KMS-11 (cell line): Measurements from ENCODE around the gene TCF7L1.

Source experiments
- H2AFZ ChIP-seq: fragments of 200-600 bp; sonication (generic); 2 replicates; pipeline ENCODE4 v1.6.1; 2016; ENCODE audit warnings: antibody characterized with exemption, mixed run types, low read depth
- H3K27ac ChIP-seq: fragments of 200-600 bp; sonication (generic); 2 replicates; pipeline ENCODE4 v1.6.1; 2016; ENCODE audit warnings: mild to moderate bottlenecking, mixed run types
- H3K27me3 ChIP-seq: fragments of 200-600 bp; sonication (generic); 2 replicates; pipeline ENCODE4 v1.6.1; 2017; ENCODE audit warnings: mild to moderate bottlenecking, low read depth, mixed run types, moderate library complexity; ENCODE audit not compliant: insufficient read depth
- H3K36me3 ChIP-seq: fragments of 200-600 bp; sonication (generic); 2 replicates; pipeline ENCODE4 v1.6.1; 2017; ENCODE audit warnings: mild to moderate bottlenecking, mixed run types; ENCODE audit not compliant: insufficient read depth
- H3K4me1 ChIP-seq: fragments of 200-600 bp; sonication (generic); 2 replicates; pipeline ENCODE4 v1.6.1; 2016; ENCODE audit warnings: mild to moderate bottlenecking, low read depth, mixed run types; ENCODE audit not compliant: poor library complexity, severe bottlenecking
- H3K4me2 ChIP-seq: fragments of 200-600 bp; sonication (generic); 2 replicates; pipeline ENCODE4 v1.7.0; 2016; ENCODE audit warnings: mild to moderate bottlenecking, mixed run types
- H3K4me3 ChIP-seq: fragments of 200-600 bp; sonication (generic); IDR thresholded peaks from 2 replicates; pipeline ENCODE4 v1.6.1; 2017; ENCODE audit warnings: low read depth, low read length, mixed read lengths; ENCODE audit not compliant: insufficient read depth
- H3K79me2 ChIP-seq: fragments of 200-600 bp; sonication (generic); 2 replicates; pipeline ENCODE4 v1.6.1; 2016; ENCODE audit warnings: low read depth, mixed run types; ENCODE audit not compliant: insufficient read depth
- H3K9ac ChIP-seq: fragments of 200-600 bp; sonication (generic); 2 replicates; pipeline ENCODE4 v1.6.1; 2016; ENCODE audit warnings: mild to moderate bottlenecking, mixed run types
- H4K20me1 ChIP-seq: fragments of 200-600 bp; sonication (generic); 2 replicates; pipeline ENCODE4 v1.6.1; 2016; ENCODE audit warnings: mild to moderate bottlenecking, mixed run types; ENCODE audit not compliant: insufficient read depth
- TF ChIP-seq, protein P1 (sequence below): fragments of 200-600 bp; sonication (generic); conservative IDR thresholded peaks from 2 replicates; pipeline ENCODE4 v1.6.1; 2017; ENCODE audit warnings: low read depth, mild to moderate bottlenecking, antibody characterized with exemption, low read length, moderate library complexity, mixed read lengths

TCF7L1 gene

DNA sequence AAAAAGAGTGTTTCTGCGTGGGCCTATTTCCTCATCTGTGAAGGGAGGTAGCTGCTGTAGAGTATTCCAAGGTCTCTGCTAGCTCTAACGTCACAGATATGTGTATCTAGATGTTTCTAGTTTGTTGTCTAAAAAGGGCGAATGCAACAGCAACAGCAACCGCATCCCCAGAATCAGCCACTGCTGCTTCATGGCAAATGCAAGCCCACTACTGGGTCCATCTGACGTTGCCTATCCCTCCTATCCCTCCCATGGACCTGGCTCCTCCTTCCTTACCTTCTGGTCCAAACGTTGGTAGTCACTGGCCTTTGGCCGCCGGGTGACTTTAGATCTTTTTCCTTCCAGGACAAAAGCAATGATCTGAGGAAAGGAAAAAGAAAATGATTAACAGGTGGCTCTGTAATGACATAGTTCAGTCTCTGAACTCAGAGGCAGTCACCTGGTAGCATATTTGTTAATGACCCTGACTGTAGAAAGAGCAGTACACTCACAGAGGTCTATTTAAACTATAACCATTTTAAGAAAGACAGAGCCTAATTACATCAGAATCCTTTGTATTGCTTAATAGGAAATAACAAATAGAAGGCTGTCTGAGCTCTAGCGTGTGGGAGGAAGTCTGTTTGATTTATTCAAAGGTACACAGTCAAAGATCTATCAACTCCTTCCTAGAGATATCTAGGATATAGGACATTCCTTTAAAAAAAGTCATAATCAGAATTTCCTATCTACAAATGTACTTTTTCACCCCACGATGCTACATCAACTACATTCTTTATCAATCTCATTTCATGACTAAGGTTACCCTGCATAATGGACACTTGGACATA is 191.7 kb downstream of the TCF7L1 start:
- Histone ChIP-seq H3K4me1 (peaks cover 37% of the 10 kb centered on the region), H3K27ac (no peak overlapping the region), H3K27me3 (no peaks in the 10 kb centered on the region), H2AFZ (no peak overlapping the region), H3K79me2 (peaks cover 48% of the 10 kb centered on the region), H3K9ac (no peak overlapping the region), H3K4me3 (no peak overlapping the region), H3K36me3 (no peaks in the 10 kb centered on the region; the same call in 1 of the 2 replicates), H4K20me1 (0 out of 2 replicates have a peak, but pooled peaks cover 8% of the 10 kb centered on the region), H3K4me2 (peak overlapping the region; percentile 83)
- TF ChIP-seq, protein P1, sequence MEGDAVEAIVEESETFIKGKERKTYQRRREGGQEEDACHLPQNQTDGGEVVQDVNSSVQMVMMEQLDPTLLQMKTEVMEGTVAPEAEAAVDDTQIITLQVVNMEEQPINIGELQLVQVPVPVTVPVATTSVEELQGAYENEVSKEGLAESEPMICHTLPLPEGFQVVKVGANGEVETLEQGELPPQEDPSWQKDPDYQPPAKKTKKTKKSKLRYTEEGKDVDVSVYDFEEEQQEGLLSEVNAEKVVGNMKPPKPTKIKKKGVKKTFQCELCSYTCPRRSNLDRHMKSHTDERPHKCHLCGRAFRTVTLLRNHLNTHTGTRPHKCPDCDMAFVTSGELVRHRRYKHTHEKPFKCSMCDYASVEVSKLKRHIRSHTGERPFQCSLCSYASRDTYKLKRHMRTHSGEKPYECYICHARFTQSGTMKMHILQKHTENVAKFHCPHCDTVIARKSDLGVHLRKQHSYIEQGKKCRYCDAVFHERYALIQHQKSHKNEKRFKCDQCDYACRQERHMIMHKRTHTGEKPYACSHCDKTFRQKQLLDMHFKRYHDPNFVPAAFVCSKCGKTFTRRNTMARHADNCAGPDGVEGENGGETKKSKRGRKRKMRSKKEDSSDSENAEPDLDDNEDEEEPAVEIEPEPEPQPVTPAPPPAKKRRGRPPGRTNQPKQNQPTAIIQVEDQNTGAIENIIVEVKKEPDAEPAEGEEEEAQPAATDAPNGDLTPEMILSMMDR: no peak

DNA sequence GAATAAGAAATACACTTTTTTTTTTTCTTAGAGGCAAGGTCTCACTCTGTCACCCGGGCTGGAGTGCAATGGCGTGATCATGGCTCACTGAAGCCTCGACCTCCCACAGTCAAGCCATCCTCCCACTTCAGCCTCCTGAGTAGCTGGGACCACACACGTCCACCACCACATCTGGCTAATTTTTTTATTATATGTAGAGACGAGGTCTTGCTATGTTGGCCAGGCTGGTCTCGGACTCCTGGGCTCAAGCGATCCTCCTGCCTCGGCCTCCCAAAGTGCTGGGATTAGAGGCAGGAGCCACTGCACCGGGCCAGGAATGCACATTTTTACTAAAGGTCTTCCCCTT is 192.2 kb downstream of the TCF7L1 start:
- no peaks in the 10 kb centered on the region; the same call in 1 of the 2 replicates for H3K36me3 ChIP-seq
- TF ChIP-seq, protein P1: no peak
- H3K4me1 ChIP-seq: peaks cover 42% of the 10 kb centered on the region
- H3K4me3 ChIP-seq: no peak overlapping the region
- 0 out of 2 replicates have a peak, but pooled peaks cover 8% of the 10 kb centered on the region for H4K20me1 ChIP-seq
- peak overlapping the region; percentile 83 for H3K4me2 ChIP-seq
- H2AFZ ChIP-seq: no peak overlapping the region
- H3K9ac ChIP-seq: no peak overlapping the region
- no peaks in the 10 kb centered on the region for H3K27me3 ChIP-seq
- no peak overlapping the region for H3K27ac ChIP-seq
- peaks cover 48% of the 10 kb centered on the region for H3K79me2 ChIP-seq

DNA sequence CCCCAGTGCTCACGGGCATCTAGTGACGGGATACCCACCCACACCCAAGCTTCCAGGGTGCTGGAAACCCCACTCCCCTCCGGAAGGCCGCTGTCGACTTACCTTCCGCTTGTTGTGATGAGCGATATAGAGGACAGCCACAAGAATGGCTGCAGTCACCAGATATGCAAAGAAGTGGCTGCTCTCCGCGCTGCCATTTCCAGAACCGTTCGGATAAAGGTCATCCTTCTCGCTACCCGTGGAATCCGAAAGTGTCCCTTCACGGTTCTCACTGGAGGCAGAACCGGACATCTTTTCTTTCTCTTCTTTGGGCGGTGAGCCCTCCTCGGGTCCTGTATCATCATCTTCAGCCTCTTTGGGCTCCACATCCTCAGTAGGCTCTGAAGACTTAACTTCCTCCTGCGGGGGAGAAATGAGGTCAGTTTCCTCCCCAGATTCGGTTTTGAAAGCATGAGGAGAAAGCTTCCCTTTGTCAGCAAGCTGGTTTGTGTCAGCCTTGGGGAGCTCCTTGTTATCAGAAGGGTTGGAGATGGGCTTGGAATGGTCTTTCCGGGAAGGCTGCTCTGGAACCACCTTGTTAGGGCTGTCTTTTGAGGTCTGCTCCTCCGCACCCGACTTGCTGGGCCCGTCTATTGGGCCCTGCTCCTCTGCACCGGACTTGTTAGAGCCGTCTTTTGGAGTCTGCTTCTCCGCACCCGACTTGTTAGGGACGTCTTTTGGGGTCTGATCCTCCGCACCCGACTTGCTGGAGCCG is 193.4 kb downstream of the TCF7L1 start:
- Histone ChIP-seq H3K9ac (peak overlapping the region; percentile 93; the same call in 1 of the 2 replicates), H2AFZ (no peak overlapping the region), H3K27me3 (no peaks in the 10 kb centered on the region), H3K4me3 (peak overlapping the region; percentile 55), H3K36me3 (no peaks in the 10 kb centered on the region; the same call in 1 of the 2 replicates), H3K79me2 (peaks cover 48% of the 10 kb centered on the region), H3K4me1 (peaks cover 46% of the 10 kb centered on the region), H3K4me2 (peak overlapping the region; percentile 83), H4K20me1 (0 out of 2 replicates have a peak, but pooled peaks cover 8% of the 10 kb centered on the region), H3K27ac (peak overlapping the region; percentile 36)
- TF ChIP-seq, protein P1: no peak

DNA sequence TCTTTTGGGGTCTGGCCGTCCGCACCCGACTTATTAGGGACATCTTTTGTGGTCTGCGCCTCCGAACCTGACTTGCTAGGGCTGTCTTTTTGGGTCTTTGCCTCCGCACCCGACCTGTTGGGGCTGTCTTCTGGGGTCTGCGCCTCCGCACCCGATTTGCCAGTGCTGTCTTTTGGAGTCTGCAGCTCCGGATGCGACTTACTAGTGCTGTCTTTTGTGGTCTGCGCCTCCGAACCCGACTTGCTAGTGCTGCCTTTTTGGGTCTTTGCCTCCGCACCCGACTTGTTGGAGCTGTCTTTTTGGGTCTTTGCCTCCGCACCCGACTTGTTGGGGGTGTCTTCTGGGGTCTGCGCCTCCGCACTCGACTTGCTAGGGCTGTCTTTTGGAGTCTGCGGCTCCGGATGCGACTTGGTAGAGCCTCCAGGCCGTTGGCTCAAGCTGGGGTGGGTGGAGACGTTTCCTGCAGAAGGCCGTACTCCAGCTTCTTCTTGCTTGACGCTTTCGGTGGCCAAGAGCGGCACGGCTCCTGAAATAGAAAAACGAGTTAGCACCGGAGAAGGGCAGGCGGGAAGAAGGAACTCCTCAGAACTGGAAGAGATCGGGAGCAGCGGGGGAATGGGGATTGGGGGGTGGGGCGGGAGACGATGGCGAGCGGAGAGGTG is 194.1 kb downstream of the TCF7L1 start:
- TF ChIP-seq, protein P1: no peak
- H3K27ac ChIP-seq: peak overlapping the region; percentile 36; the same call in 1 of the 2 replicates

More for the DNA sequence above, 194.1 kb downstream of the TCF7L1 start:
- Histone ChIP-seq H2AFZ (peak overlapping the region; percentile 64), H4K20me1 (0 out of 2 replicates have a peak, but pooled peaks cover 8% of the 10 kb centered on the region), H3K4me2 (peak overlapping the region; percentile 83), H3K4me1 (peaks cover 49% of the 10 kb centered on the region), H3K9ac (peak overlapping the region; percentile 93), H3K36me3 (no peaks in the 10 kb centered on the region; the same call in 1 of the 2 replicates), H3K4me3 (peak overlapping the region; percentile 55), H3K79me2 (peaks cover 48% of the 10 kb centered on the region), H3K27me3 (no peaks in the 10 kb centered on the region)
